Lung microvascular endothelial cell (primary cell): Measurements from ENCODE around the gene MUS81. TPM values are rescaled to one million over a fixed set of nuclear protein-coding genes. Genes with fewer than 3 reads are reported as not detected.

Experiments
- DNase-seq, 2 donors: peaks; one replicate each; pipeline versions ENCODE4 v3.0.0 to v3.0.0-alpha.2; 2010; ENCODE audit warnings: low read depth in 2 of 2
- total RNA-seq: library from RNA; depleted of rRNA; stranded (reverse); fragments of >200 nt; gene quantifications from 2 replicates; pipeline ENCODE4 v1.2.1, GENCODE V29; 2014

The MUS81 gene
- total RNA-seq, 1 donor from 2014 or later, result 36.3 TPM

- no peak for DNase-seq
Observed at GRCh38 chr11:65915101-65915820, 55.0 kb downstream of the MUS81 start.

GRCh38 chr11:65915821-65916251 lies 55.6 kb downstream of the MUS81 start:
- DNase-seq, result peak; percentile 84 to 97

Other genes with a start within 250 kb of the MUS81 start
- 58.8 and 67.5 TPM in 2 replicates for gene MAP3K11, start 246.2 kb upstream of the MUS81 start, total RNA-seq
- gene PCNX3, start 244.7 kb upstream of the MUS81 start, total RNA-seq, result 10.2 and 12.9 TPM in 2 replicates
- gene SIPA1, start 222.3 kb upstream of the MUS81 start, total RNA-seq, result 42.9 and 92.5 TPM in 2 replicates
- 10.2 and 16.1 TPM in 2 replicates for gene RELA, start 197.5 kb upstream of the MUS81 start, total RNA-seq
- 33.6 and 49.2 TPM in 2 replicates for gene KAT5, start 148.2 kb upstream of the MUS81 start, total RNA-seq
- gene RNASEH2C, start 139.6 kb upstream of the MUS81 start, total RNA-seq, result 29.6 and 57.1 TPM in 2 replicates
- 5.2 and 8.3 TPM in 2 replicates for gene AP5B1, start 79.5 kb upstream of the MUS81 start, total RNA-seq
- gene OVOL1, start 73.4 kb upstream of the MUS81 start, total RNA-seq, result not detected in 2 replicates
- under 0.01 and 0.44 TPM in 2 replicates for gene SNX32, start 26.5 kb upstream of the MUS81 start, total RNA-seq
- 687 and 848 TPM in 2 replicates for gene CFL1, start 2.3 kb upstream of the MUS81 start, total RNA-seq
- gene EFEMP2, start 12.4 kb downstream of the MUS81 start, total RNA-seq, result 17.7 and 23.2 TPM in 2 replicates
- 0.20 and 0.22 TPM in 2 replicates for gene CTSW, start 19.4 kb downstream of the MUS81 start, total RNA-seq
- 145 and 157 TPM in 2 replicates for gene FIBP, start 28.0 kb downstream of the MUS81 start, total RNA-seq
- 51.9 and 56.0 TPM in 2 replicates for gene CCDC85B, start 30.2 kb downstream of the MUS81 start, total RNA-seq
- 0.99 and 3.1 TPM in 2 replicates for gene FOSL1, start 40.0 kb downstream of the MUS81 start, total RNA-seq
- 10.2 and 15.7 TPM in 2 replicates for gene C11orf68, start 58.6 kb downstream of the MUS81 start, total RNA-seq
- 91.1 and 103 TPM in 2 replicates for gene DRAP1, start 59.0 kb downstream of the MUS81 start, total RNA-seq
- not detected in 2 replicates for gene TSGA10IP, start 85.0 kb downstream of the MUS81 start, total RNA-seq
- 25.7 and 30.2 TPM in 2 replicates for gene SART1, start 101.3 kb downstream of the MUS81 start, total RNA-seq
- 17.0 and 21.8 TPM in 2 replicates for gene EIF1AD, start 141.7 kb downstream of the MUS81 start, total RNA-seq
- 19.2 and 20.5 TPM in 2 replicates for gene BANF1, start 142.1 kb downstream of the MUS81 start, total RNA-seq
- 0.20 and 0.22 TPM in 2 replicates for gene CST6, start 151.6 kb downstream of the MUS81 start, total RNA-seq
- gene CATSPER1, start 166.0 kb downstream of the MUS81 start, total RNA-seq, result 0.22 TPM in 1 of 2 replicates, not detected in the other
- 0.20 and 0.22 TPM in 2 replicates for gene GAL3ST3, start 188.7 kb downstream of the MUS81 start, total RNA-seq
- gene SF3B2, start 191.9 kb downstream of the MUS81 start, total RNA-seq, result 57.3 and 63.5 TPM in 2 replicates
- 17.2 and 22.6 TPM in 2 replicates for gene PACS1, start 209.8 kb downstream of the MUS81 start, total RNA-seq